HG02885 (cell line): ENCODE data around the gene WBP1L.
"Not testable (repeated sequence)": the region's sequence is repeated elsewhere in the genome, so short reads cannot be mapped to it uniquely, and the experiment has no call there.

Experiments
- ATAC-seq: cut with Tn5 transposase; IDR thresholded peaks from one replicate; pipeline ENCODE4 v1.9.1; 2021; ENCODE audit warnings: mild to moderate bottlenecking; ENCODE audit not compliant: unreplicated experiment, poor library complexity

WBP1L gene

GRCh38 chr10:102801496-102801895 is 57.7 kb downstream of the WBP1L start:
- ATAC-seq: no peak

- no peak for ATAC-seq
Measured at GRCh38 chr10:102801978-102802377, 58.2 kb downstream of the WBP1L start.

- no peak for ATAC-seq
Measured at GRCh38 chr10:102802920-102803534, 59.3 kb downstream of the WBP1L start.

GRCh38 chr10:102804382-102805055 is 60.8 kb downstream of the WBP1L start:
- ATAC-seq: no peak

GRCh38 chr10:102808380-102808779 is 64.6 kb downstream of the WBP1L start:
- ATAC-seq: no peak

GRCh38 chr10:102811346-102811745 is 67.6 kb downstream of the WBP1L start:
- ATAC-seq: no peak

GRCh38 chr10:102812231-102812876 is 68.6 kb downstream of the WBP1L start:
- ATAC-seq: no peak

- no peak for ATAC-seq
Measured at GRCh38 chr10:102813017-102813541, 69.3 kb downstream of the WBP1L start.

GRCh38 chr10:102813734-102814452 is 70.1 kb downstream of the WBP1L start:
- no peak for ATAC-seq

GRCh38 chr10:102814453-102814871 is 70.7 kb downstream of the WBP1L start:
- ATAC-seq: no peak

GRCh38 chr10:102814873-102815661 is 71.3 kb downstream of the WBP1L start:
- ATAC-seq: no peak

- no peak for ATAC-seq
Measured at GRCh38 chr10:102815790-102816549, 72.2 kb downstream of the WBP1L start.

- ATAC-seq: no peak
Measured at GRCh38 chr10:102817175-102817574, 73.4 kb downstream of the WBP1L start.

- no peak for ATAC-seq
Measured at GRCh38 chr10:102819054-102819453, 75.3 kb downstream of the WBP1L start.

GRCh38 chr10:102820008-102820407 is 76.3 kb downstream of the WBP1L start:
- not testable (repeated sequence) for ATAC-seq

GRCh38 chr10:102822222-102822621 is 78.5 kb downstream of the WBP1L start:
- no peak for ATAC-seq

GRCh38 chr10:102824664-102825063 is 80.9 kb downstream of the WBP1L start:
- no peak for ATAC-seq

- ATAC-seq: no peak
Measured at GRCh38 chr10:102826148-102826796, 82.5 kb downstream of the WBP1L start.

GRCh38 chr10:102827597-102827975 is 83.8 kb downstream of the WBP1L start:
- no peak for ATAC-seq
